ENCODE data around the gene HAPLN3.

Gene HAPLN3

DNA sequence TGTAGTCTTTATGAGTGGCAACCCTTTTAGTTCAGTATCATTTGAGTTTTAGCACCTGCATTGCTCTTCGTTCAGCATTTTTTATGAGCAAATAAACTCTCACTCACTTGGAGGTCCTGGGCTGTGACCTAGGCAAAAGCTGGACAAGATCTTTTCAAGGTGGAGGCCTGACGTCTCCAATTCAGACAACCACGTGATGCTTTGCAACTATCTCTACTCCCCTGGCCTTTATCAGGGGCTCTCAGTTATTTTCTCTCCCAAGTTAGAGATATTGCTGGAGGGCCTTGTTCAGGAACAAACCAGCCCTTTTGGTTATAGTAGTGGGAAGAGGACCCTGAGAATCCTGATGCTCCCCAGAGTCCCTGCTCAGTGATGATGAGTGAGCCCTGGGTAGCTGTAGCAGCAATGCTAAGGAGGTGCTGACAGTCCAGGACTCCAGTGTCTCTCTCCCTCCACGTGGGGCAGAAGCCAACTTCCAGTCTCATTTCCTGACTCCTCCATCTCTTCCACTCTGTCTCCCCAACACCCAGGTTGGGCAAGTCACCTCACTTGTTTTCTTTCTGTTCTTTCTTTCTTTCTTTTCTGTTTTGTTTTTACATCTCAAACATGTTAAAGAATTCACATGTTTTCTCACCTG, 30.4 kb downstream of the HAPLN3 start:
- DNase-seq (ENCODE audit: low read depth in 2 of 2), result no peak

DNA sequence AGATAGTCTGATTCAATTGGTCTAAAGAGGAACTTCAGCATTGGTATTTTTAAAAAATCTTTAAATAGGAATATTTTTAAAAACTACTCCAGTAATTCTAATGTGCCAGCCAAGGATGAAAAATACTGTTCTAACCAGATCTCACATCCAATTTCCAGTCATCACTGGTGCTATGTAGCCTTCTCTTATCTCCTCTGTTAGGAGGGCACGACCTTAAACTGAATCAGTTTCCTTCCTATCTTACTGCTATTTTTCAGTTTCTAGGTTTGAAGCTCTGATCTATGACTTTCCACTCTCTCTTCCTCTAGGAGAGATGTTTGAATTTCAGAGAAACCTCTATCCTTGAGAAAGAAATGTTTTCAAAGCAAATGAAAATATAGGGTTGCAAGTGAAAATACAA, 31.9 kb downstream of the HAPLN3 start:
- no peak for DNase-seq (ENCODE audit: low read depth in 2 of 2)

DNA sequence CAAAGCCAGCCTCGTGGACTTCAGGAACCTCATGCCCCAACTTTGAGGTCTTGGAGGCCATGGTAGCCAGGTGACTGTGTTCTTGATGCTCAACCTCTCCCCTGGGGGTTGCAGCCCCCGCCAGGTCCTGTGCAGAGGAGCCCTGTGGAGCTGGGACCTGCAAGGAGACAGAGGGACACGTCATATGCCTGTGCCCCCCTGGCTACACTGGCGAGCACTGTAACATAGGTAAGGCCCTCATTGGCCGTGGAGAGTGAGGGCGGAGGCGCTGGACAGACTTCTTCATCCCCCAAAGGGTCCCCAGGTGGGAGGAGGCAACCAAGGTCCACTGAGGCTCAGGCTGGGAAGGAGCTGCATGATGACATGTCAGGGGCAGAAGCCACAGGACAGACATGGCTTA, 35.1 kb downstream of the HAPLN3 start:
- DNase-seq (ENCODE audit: low read depth in 2 of 2), result no peak

DNA sequence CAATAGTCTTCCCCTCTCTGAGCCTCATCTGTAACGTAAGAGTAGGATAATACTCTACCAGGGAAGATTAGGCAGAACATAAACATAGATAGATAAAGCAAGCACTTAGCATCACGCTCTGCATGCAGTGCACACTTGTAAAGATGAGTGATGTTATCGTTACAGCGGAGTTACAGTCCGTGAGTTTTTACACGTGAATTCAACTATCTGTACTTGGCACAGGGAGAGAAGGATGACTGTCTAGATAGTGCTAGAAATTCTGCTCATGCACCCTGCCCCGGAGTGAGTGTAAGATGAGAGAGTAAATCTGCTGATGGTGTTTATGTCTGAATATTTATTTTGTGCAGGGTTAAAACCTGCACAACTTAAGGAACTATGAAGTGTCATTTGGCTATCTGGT, 35.8 kb downstream of the HAPLN3 start:
- DNase-seq (ENCODE audit: low read depth in 2 of 2), result no peak

DNA sequence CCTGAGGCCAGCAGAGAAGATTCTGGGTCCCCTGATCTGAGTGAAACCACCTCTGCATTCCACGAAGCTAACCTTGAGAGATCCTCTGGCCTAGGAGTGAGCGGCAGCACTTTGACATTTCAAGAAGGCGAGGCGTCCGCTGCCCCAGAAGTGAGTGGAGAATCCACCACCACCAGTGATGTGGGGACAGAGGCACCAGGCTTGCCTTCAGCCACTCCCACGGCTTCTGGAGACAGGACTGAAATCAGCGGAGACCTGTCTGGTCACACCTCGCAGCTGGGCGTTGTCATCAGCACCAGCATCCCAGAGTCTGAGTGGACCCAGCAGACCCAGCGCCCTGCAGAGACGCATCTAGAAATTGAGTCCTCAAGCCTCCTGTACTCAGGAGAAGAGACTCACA, 36.4 kb downstream of the HAPLN3 start:
- no peak for DNase-seq (ENCODE audit: low read depth in 2 of 2)

DNA sequence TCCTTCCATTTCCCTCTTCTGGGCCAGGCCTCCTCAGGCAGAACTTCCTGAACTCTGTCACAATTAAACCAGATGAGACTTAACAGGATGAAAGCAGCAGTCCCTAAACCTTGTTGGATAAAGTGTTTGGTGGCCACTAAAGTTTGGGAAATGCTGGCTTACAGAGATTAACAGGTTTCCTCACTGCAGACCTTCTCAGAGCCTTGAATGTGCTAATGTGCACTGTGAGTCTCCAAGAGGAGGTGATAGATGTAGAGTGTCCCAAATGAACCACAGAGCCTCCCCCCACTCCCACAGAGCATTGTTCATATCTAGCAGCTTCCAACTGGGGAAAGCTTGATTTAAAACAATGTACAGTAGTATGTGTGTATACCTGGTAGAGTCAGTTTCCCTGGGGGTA, 42.9 kb downstream of the HAPLN3 start:
- no peak for DNase-seq (ENCODE audit: low read depth in 2 of 2)

DNA sequence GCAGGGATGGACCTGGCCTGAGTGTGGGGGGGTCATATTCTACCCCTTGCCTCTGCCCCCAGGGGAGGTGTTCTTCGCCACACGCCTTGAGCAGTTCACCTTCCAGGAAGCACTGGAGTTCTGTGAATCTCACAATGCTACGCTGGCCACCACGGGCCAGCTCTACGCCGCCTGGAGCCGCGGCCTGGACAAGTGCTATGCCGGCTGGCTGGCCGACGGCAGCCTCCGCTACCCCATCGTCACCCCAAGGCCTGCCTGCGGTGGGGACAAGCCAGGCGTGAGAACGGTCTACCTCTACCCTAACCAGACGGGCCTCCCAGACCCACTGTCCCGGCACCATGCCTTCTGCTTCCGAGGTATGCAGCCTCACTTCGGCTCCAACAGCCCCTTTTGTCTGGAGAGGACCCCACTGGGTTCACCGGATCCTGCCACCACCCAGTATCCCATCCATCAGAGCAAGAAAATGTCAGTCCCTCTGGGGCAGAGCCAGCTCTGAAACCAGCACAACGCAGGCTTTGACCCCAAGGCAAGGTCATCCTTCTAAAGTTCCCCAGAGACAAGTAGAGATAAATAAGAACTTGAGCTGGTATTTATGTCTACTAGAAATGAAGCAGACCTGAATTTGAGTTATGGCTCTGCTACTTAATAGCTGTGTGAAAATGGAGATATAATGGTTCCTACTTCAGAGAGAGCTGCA, 45.8 kb downstream of the HAPLN3 start:
- DNase-seq (ENCODE audit: low read depth in 2 of 2), result no peak

DNA sequence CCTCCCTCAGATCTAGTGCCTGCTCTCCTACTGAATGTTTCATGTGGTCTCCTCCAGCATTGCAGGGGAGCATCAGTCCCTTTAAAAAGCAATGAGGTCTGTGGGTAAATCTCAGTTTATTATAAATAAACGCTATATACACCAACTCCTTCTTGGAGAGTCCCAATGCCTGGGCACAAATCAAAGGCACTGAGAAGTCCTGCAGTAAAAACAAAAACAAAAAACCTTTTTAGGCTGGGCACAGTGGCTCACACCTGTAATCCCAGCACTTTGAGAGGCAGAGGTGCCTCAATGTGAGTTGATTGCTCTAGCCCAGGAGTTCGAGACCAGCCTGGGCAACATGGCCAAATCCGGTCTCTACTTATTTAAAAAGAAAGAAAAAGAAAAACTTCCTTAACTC, 47.1 kb downstream of the HAPLN3 start:
- no peak for DNase-seq (ENCODE audit: low read depth in 2 of 2)

DNA sequence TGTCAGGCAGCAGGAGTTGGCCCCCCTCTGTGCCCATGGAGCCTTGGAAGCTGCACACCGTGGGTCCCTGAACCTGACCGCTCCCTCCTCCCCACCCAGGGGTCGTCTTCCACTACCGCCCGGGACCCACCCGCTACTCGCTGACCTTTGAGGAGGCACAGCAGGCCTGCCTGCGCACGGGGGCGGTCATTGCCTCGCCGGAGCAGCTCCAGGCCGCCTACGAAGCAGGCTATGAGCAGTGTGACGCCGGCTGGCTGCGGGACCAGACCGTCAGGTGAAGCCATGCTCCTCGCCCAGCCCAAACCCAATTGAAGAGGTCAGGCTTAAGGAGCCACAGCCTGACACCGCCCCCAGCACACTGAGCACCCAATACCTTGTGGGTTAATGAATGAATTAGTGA, 48.2 kb downstream of the HAPLN3 start:
- DNase-seq (ENCODE audit: low read depth in 2 of 2), result no peak

DNA sequence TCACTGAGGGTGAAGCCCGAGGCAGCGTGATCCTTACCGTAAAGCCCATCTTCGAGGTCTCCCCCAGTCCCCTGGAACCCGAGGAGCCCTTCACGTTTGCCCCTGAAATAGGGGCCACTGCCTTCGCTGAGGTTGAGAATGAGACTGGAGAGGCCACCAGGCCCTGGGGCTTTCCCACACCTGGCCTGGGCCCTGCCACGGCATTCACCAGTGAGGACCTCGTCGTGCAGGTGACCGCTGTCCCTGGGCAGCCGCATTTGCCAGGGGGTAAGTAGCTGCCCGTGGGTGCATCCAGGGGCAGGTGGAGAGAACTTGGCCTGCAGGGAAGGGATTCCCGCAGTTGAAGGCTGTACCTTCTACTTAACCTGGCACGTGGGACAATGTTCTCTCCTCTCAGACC, 49.7 kb downstream of the HAPLN3 start:
- DNase-seq (ENCODE audit: low read depth in 2 of 2), result no peak

DNA sequence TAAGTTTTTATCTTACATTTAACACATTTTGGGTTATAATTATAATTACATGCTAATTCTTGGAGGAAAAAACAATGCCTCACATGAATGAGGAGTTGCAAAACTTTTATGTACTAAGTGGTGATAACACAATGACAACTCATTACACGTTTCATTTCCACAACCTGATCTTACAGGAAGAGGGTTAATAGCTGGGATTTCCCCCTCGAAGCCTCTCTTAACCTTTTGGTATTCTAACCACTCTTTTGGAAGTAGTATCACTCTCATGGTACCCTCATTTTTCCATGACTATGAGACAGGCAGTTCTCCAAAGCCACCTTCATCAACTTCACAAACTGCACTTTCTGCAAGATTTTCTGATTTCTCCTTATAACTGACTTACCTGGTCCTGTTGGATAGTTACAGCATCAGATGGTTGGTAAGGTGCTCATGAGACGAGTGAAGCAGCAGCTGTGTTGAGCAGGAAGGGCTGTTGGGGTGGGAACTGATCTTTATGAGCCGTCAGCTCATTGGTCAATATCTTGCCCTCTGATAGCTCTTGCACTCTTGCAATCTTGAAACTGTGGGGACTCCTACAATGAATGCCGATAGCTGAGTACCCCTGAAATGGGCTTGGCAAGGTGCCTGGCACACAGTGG, 50.5 kb downstream of the HAPLN3 start:
- DNase-seq (ENCODE audit: low read depth in 2 of 2), result no peak

DNA sequence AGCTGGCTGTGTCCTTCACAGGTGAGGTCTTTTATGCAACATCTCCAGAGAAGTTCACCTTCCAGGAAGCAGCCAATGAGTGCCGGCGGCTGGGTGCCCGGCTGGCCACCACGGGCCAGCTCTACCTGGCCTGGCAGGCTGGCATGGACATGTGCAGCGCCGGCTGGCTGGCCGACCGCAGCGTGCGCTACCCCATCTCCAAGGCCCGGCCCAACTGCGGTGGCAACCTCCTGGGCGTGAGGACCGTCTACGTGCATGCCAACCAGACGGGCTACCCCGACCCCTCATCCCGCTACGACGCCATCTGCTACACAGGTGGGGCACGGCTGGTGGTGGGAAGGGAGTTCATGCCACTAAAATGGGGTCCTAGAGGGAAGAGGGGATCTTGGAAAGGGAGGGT, 52.0 kb downstream of the HAPLN3 start:
- DNase-seq (ENCODE audit: low read depth in 2 of 2), result no peak

DNA sequence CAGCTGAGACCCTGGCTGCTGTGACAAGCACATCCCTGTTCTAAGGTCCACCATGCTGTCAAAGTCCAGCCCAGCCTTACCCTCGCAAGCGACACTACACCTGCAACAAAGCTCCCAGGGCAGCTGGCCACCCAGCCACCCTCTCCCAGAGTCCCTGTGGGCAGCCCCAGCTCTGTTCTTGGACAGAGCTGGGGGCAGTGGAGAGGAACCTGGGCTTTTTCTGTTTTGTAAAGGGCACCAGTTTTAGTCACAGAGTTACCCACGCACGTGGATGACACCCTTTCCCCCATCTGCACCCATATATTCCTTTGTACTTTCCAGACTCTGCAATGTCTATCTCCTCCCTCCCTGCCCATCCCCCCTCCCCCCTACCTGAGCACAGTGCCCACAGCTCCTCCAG, 53.2 kb downstream of the HAPLN3 start:
- DNase-seq (ENCODE audit: low read depth in 2 of 2), result no peak

DNA sequence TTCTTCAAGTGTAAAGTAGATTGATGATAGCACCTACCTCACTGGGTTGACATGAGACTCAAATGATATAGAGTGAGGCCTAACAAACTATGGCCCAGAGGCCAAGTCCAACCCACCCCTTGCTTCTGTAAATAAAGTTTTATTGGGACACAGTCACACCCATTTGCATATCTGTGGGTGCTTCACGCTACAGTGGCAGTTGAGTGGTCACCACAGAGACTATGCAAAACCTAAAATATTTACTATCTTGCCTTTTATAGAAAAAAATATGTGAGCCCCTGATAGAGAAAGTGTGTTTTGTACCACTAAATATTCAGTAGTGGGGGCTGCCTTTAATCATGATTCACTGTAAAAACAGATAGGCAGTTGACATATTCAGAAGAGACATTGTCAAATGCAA, 54.1 kb downstream of the HAPLN3 start:
- no peak for DNase-seq (ENCODE audit: low read depth in 2 of 2)

DNA sequence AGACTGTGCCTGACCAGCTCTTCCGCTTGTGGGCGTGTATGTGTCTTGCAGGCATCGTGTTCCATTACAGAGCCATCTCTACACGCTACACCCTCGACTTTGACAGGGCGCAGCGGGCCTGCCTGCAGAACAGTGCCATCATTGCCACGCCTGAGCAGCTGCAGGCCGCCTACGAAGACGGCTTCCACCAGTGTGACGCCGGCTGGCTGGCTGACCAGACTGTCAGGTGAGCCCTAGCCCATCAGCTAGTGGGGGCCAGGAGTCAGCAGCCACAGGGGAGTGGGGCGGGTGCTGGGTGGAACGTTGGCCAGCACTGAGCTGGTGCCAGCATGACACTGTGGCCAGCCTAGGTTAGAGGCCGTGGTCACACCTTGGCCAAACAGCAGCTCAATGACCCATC, 55.4 kb downstream of the HAPLN3 start:
- DNase-seq (ENCODE audit: low read depth in 2 of 2), result no peak

DNA sequence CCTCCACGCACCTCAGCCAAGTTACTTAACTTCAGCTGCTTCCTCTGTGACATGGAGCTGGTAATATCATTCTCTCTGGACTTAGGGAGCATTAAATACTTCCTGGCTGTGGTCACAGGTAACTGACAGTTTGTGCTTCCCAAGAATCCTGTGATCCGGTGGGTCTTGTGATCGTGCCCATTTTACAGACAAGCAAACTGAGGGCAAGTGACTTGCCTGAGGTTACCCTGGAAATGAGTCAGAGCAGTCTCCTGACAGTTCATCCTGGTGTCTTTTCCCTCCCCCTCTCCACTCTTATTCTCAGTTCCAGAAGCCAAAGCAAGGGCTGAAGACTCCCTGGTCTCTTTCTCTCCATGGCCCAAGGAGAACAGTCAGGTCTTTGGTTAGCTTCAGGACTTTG, 56.2 kb downstream of the HAPLN3 start:
- no peak for DNase-seq (ENCODE audit: low read depth in 2 of 2)

DNA sequence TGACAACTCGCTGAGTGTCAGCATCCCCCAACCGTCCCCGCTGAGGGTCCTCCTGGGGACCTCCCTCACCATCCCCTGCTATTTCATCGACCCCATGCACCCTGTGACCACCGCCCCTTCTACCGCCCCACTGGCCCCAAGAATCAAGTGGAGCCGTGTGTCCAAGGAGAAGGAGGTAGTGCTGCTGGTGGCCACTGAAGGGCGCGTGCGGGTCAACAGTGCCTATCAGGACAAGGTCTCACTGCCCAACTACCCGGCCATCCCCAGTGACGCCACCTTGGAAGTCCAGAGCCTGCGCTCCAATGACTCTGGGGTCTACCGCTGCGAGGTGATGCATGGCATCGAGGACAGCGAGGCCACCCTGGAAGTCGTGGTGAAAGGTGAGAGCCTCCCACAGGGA, 56.7 kb downstream of the HAPLN3 start:
- DNase-seq (ENCODE audit: low read depth in 2 of 2), result no peak

DNA sequence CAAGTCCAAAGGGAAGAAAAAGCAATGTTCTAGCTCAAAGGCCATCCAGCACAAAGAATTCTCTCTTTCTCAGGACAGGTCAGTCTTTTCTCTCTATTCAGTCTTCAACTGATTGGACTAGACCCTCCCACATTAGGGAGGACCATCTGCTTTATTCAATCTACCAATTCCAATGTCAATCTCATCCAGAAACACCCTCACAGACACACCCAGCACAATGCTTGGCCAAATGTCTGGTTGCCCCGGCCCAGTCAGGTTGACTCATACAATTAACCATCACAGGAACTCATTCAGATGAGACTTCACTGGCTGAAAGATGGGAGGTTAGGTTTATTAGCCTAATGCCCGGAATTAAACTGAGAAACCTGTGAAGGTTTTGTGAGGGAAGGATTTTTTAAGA, 59.7 kb downstream of the HAPLN3 start:
- no peak for DNase-seq (ENCODE audit: low read depth in 2 of 2)

DNA sequence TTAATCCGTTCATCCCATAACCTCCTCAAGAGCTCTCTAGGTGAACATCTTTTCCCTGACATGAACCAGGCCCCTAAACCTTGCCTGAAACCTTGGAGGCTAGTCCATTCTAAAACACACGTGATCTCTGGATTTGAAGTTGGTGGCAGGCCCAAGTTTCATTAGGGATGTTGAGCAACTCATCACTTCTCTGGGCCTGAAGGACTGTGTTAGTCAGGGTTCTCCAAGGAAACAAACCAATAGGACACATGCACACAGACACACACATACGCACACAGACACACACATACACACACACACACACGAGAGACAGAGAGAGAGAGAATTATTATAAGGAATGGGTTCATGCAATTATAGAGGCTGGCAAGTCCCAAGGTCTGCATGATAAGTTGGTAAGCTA, 60.2 kb downstream of the HAPLN3 start:
- no peak for DNase-seq (ENCODE audit: low read depth in 2 of 2)

DNA sequence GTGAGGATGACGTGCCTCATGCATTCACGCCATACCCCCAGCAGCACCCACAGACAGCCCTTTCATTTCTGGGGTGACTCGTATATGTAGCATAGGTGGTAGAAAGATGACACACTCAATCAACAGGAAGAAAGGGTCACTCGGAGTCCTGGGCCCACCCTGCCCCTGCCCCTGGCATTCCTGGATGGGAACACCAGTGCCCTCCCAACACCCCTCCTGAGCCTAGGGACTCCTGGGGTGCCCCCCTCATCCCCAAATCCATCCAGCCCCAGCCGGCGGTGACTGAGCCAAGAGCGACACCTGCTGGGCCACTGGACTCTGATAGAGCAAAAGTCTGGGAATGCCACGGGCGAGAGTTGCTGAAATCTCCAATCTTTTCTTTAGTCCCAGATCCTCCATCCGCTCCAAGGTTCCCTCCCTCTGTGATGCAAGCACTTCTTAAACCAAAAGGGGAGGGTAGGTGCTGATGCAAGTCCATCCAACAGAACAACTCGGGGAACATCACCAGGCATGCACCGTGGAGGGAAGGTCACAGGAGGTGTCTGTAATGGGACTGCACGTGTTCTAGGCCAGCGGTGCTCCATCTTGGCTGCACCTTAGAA, 61.0 kb downstream of the HAPLN3 start:
- peak in 1 of 2 donors; percentile 1 for DNase-seq (ENCODE audit: low read depth in 2 of 2)

DNA sequence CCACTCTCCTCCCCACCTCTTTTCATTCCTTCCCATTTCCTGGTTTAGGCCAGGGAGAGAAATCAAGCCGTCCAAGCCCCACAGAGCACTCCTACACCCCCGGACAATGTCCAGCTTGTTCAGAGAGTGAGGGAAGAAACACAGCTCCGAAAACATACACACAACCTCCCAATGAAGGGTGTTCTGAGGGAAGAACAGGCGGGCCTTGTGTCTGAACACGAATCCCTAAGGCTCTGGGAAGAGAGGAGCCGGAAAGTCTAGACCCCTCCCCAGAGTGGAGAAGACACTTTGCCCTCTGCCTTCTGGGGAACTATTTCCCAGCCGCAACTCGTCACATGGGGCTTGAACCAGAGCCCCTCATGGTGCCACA, 61.6 kb downstream of the HAPLN3 start:
- no peak for DNase-seq (ENCODE audit: low read depth in 2 of 2)

DNA sequence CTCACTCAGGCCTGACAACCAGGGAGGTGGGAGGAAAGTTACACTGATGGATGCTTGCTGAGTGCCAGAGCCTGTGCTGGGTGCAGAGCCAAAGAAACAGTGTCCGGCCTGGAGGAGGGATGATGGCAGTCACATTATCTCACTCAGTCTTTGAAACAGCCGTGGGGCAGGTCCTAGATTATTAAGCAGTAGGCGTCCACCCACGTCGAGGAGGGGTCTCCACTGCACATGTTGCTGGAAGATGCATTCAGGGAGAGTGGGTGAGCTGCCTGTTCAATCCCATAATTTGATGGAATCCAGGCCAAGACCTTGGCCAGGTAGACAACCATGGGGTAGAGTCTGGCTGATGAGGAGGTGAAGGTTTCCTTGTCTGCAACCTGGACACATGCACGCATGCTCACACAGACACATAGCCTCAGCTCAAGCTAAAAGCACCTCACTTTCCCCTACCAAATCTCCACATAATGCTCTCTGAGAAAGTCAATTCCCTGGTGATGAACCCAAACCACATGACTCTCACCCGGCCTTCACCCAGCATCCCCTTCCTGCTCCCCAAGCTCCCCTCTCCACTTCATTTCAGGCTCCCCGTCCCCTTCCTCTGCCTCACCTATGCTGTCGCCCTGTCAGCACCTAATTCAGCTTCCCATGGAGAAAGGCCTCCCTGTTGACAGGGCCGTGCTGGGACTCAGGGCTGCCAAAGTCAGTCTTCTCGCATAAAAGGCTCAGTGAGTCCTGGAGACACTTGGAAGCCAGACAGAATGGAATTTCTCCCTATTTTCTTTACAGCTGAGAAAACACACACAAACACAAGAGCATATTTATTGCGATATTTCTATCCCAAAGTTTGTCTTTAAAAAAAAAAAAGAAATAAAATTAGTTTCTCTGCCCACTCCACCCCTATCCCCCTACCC, 62.3 kb downstream of the HAPLN3 start:
- no peak for DNase-seq (ENCODE audit: low read depth in 2 of 2)

Data from stimulated activated CD8-positive, alpha-beta memory T cell treated with anti-CD3 and anti-CD28 coated beads, Interleukin-2, amount 100 ng/mL, for 48 hours (primary cell).